CD14-positive monocyte (primary cell): ENCODE results near the gene ABCB8. TPM values are rescaled to one million over a fixed set of nuclear protein-coding genes. Genes with fewer than 3 reads are reported as not detected.
A peak's percentile ranks its signal among the peaks of the same experiment; 100 is the strongest.

ENCODE experiments used
- DNase-seq, 3 donors: peaks; one replicate each; pipeline ENCODE4 v3.0.0-alpha.2; 2011 to 2022
- H2AFZ ChIP-seq: 2 replicates; pipeline ENCODE4 v1.6.0; 2012; ENCODE audit warnings: mild to moderate bottlenecking, low read depth, low read length, inconsistent platforms; ENCODE audit not compliant: insufficient read depth, poor library complexity, severe bottlenecking
- H3K27ac ChIP-seq, 2 donors: 1 replicate in 1 of 2; 2 replicates in 1 of 2; pipeline ENCODE4 v1.5.1; 2012 to 2013; ENCODE audit warnings: low read length in 2 of 2, control low read depth in 1 of 2, inconsistent platforms in 1 of 2, low read depth in 1 of 2, mild to moderate bottlenecking in 1 of 2
- H3K27me3 ChIP-seq, 2 donors: one replicate each; pipeline versions ENCODE4 v1.6.0 to v1.6.1; 2011 to 2013; ENCODE audit warnings: low read length in 2 of 2; ENCODE audit not compliant: control insufficient read depth in 2 of 2, insufficient read depth in 2 of 2
- H3K36me3 ChIP-seq, 2 donors: replicated peaks in 1 of 2; 1 replicate in 1 of 2; 2 replicates in 1 of 2; pipeline versions ENCODE4 v1.5.1 to v1.6.1; 2012 to 2013; ENCODE audit warnings: low read length in 2 of 2, control low read depth in 1 of 2, inconsistent platforms in 1 of 2, mild to moderate bottlenecking in 1 of 2; ENCODE audit not compliant: insufficient read depth in 2 of 2, control insufficient read depth in 1 of 2
- H3K4me1 ChIP-seq, 2 donors: 1 replicate in 1 of 2; 2 replicates in 1 of 2; pipeline versions ENCODE4 v1.5.1 to v1.6.1; 2012 to 2013; ENCODE audit warnings: low read length in 2 of 2, control low read depth in 1 of 2, inconsistent platforms in 1 of 2, mild to moderate bottlenecking in 1 of 2, moderate library complexity in 1 of 2; ENCODE audit not compliant: insufficient read depth in 2 of 2, control insufficient read depth in 1 of 2
- H3K4me2 ChIP-seq: replicated peaks from 2 replicates; pipeline ENCODE3; 2012; ENCODE audit warnings: low read length, moderate library complexity, mild to moderate bottlenecking; ENCODE audit not compliant: poor library complexity, severe bottlenecking; ENCODE audit errors: extremely low read depth
- H3K4me3 ChIP-seq, 3 experiments: fragments of 200-600 bp in 1 of 3; sonication (generic) in 1 of 3; replicated peaks in 1 of 3; 1 replicate in 2 of 3; 2 replicates in 1 of 3; pipeline ENCODE4 v1.5.1; 2011 to 2013; ENCODE audit warnings: low read length in 3 of 3, mild to moderate bottlenecking in 3 of 3, control low read depth in 2 of 3, low read depth in 2 of 3, inconsistent platforms in 1 of 3, moderate library complexity in 1 of 3
- H3K79me2 ChIP-seq: 2 replicates; pipeline ENCODE4 v1.6.0; 2012; ENCODE audit warnings: mild to moderate bottlenecking, control low read depth, inconsistent platforms, low read length, moderate library complexity; ENCODE audit not compliant: insufficient read depth
- H3K9ac ChIP-seq: 2 replicates; pipeline ENCODE4 v1.6.0; 2017; ENCODE audit warnings: low read length, mild to moderate bottlenecking; ENCODE audit not compliant: insufficient read depth, poor library complexity, severe bottlenecking
- H3K9me3 ChIP-seq, 2 donors: replicated peaks in 1 of 2; 1 replicate in 1 of 2; 2 replicates in 1 of 2; pipeline versions ENCODE4 v1.5.1 to v1.6.1; 2012 to 2013; ENCODE audit warnings: low read length in 2 of 2, control low read depth in 1 of 2; ENCODE audit not compliant: control insufficient read depth in 1 of 2, insufficient read depth in 1 of 2
- H4K20me1 ChIP-seq: 2 replicates; pipeline ENCODE4 v1.6.0; 2012; ENCODE audit warnings: mild to moderate bottlenecking, low read length, control low read depth, moderate library complexity; ENCODE audit not compliant: insufficient read depth
- H3K27ac Mint-ChIP-seq, 7 donors: one replicate each; pipeline ENCODE4 v1.8.0; 2020; ENCODE audit warnings: mild to moderate bottlenecking in 7 of 7, mixed read lengths in 7 of 7, moderate library complexity in 6 of 7, inconsistent platforms in 2 of 7
- H3K27me3 Mint-ChIP-seq, 3 donors: one replicate each; pipeline ENCODE4 v1.8.0; 2021 to 2022; ENCODE audit warnings: low read depth in 3 of 3, mild to moderate bottlenecking in 3 of 3, mixed read lengths in 3 of 3, moderate library complexity in 3 of 3, inconsistent platforms in 1 of 3
- H3K36me3 Mint-ChIP-seq, 2 donors: one replicate each; pipeline ENCODE4 v1.8.0; 2020; ENCODE audit warnings: mixed read lengths in 2 of 2, inconsistent platforms in 1 of 2, mild to moderate bottlenecking in 1 of 2
- H3K4me1 Mint-ChIP-seq: one replicate; pipeline ENCODE4 v1.8.0; 2020; ENCODE audit warnings: mild to moderate bottlenecking, mixed read lengths
- H3K4me3 Mint-ChIP-seq, 2 donors: one replicate each; pipeline ENCODE4 v1.8.0; 2020; ENCODE audit warnings: mild to moderate bottlenecking in 2 of 2, mixed read lengths in 2 of 2, moderate library complexity in 1 of 2
- H3K9me3 Mint-ChIP-seq, 7 donors: one replicate each; pipeline ENCODE4 v1.8.0; 2020 to 2022; ENCODE audit warnings: mixed read lengths in 7 of 7, mild to moderate bottlenecking in 6 of 7, moderate library complexity in 6 of 7, inconsistent platforms in 2 of 7
- CTCF ChIP-seq: fragments of 200-600 bp; IDR thresholded peaks from one replicate; pipeline ENCODE4 v1.8.0; 2022; ENCODE audit warnings: antibody characterized with exemption, mild to moderate bottlenecking
- WGBS: methylation state at CpG from one replicate; pipeline ENCODE4 v1.1.5; 2013; ENCODE audit warnings: missing lambda C conversion rate; ENCODE audit not compliant: insufficient coverage; 5-methylcytosine and 5-hydroxymethylcytosine counted together
- intact Hi-C, 2 donors: fragments of 100-400 bp; cut with micrococcal nuclease; formaldehyde crosslinking; loops; one replicate each; pipeline versions ENCODE4 v1.15.0 to v1.15.1; 2023
- polyA plus RNA-seq, 3 donors: library from polyadenylated mRNA; depleted of rRNA in 1 of 3; unstranded in 2 of 3; stranded (reverse) in 1 of 3; fragments of 300-500 nt in 2 of 3; fragments of >200 nt in 1 of 3; fragmentation: Illumina TruSeq in 2 of 3; gene quantifications; 1 replicate in 2 of 3; 2 replicates in 1 of 3; pipeline ENCODE4 v1.2.3, GENCODE V29; 2012 to 2021

The ABCB8 gene
- polyA plus RNA-seq, 3 donors: 9.3 to 19.9 (median 9.5) TPM

GRCh38 chr7:151075978-151076426 lies 47.8 kb downstream of the ABCB8 start:
- Mint-ChIP-seq H3K9me3 (peaks cover 0 to 3% (median 0%) of the 10 kb centered on the region in 7 donors), H3K36me3 (peaks cover 42 to 59% of the 10 kb centered on the region in 2 donors), H3K4me3 (no peak overlapping the region), H3K27ac (peak overlapping the region in 1 of 7 donors; percentile 57), H3K27me3 (peaks cover 0 to 1% (median 0%) of the 10 kb centered on the region in 3 donors), H3K4me1 (peaks cover 13% of the 10 kb centered on the region)
- Histone ChIP-seq H3K4me3 (no peak overlapping the region), H3K36me3 (peaks cover 52 to 65% of the 10 kb centered on the region in 2 donors), H3K4me2 (no peak overlapping the region), H4K20me1 (peaks cover 53% of the 10 kb centered on the region), H3K79me2 (peaks cover 19% of the 10 kb centered on the region), H3K27ac (no peak overlapping the region), H3K4me1 (peaks cover 13 to 17% of the 10 kb centered on the region in 2 donors), H3K9me3 (no peaks in the 10 kb centered on the region), H2AFZ (no peak overlapping the region), H3K9ac (no peak overlapping the region), H3K27me3 (no peaks in the 10 kb centered on the region)
- intact Hi-C loops: loop anchor here in 1 of 2 donors (5.0 kb wide), 1 partner anchor 36 kb away; no protein-coding TSS in a partner anchor
- no peak for DNase-seq
- TF ChIP-seq CTCF: no peak
- WGBS: 92% methylated on average over 12 of the region's 22 CpGs

GRCh38 chr7:151076863-151077704 lies 48.8 kb downstream of the ABCB8 start:
- peaks cover 53% of the 10 kb centered on the region for H4K20me1 ChIP-seq
- peaks cover 0 to 3% (median 0%) of the 10 kb centered on the region in 7 donors for H3K9me3 Mint-ChIP-seq
- H3K4me3 Mint-ChIP-seq: no peak overlapping the region
- H3K9ac ChIP-seq: no peak overlapping the region
- peaks cover 15% of the 10 kb centered on the region for H3K4me1 Mint-ChIP-seq
- no peak overlapping the region for H2AFZ ChIP-seq
- peaks cover 20 to 28% of the 10 kb centered on the region in 2 donors for H3K4me1 ChIP-seq
- no peak overlapping the region for H3K4me2 ChIP-seq
- peak; percentile 53 for TF ChIP-seq CTCF
- no peak overlapping the region for H3K27ac Mint-ChIP-seq
- H3K36me3 Mint-ChIP-seq: peaks cover 33 to 48% of the 10 kb centered on the region in 2 donors
- no peak for DNase-seq
- H3K4me3 ChIP-seq: no peak overlapping the region
- no peak overlapping the region for H3K27ac ChIP-seq
- WGBS: 86% methylated on average over 19 of the region's 33 CpGs
- H3K9me3 ChIP-seq: no peaks in the 10 kb centered on the region
- peaks cover 41 to 54% of the 10 kb centered on the region in 2 donors for H3K36me3 ChIP-seq
- intact Hi-C loops: loop anchor here in 1 of 2 donors (5.0 kb wide), 1 partner anchor 35 kb away; no protein-coding TSS in a partner anchor
- H3K27me3 Mint-ChIP-seq: peaks cover 0 to 1% (median 0%) of the 10 kb centered on the region in 3 donors
- H3K27me3 ChIP-seq: no peaks in the 10 kb centered on the region
- peaks cover 26% of the 10 kb centered on the region for H3K79me2 ChIP-seq
